Neural progenitor cell (in vitro differentiated cells): ENCODE data around the gene ZPLD1.
A peak's percentile ranks its signal among the peaks of the same experiment; 100 is the strongest.

Experiments
- EZH2phosphoT487 ChIP-seq: fragments of 200-600 bp; sonication (generic); IDR thresholded peaks from 2 replicates; pipeline ENCODE4 v1.6.1; 2017; ENCODE audit warnings: antibody characterized with exemption
- TF ChIP-seq, protein P1 (sequence below): fragments of 200-600 bp; sonication (generic); IDR thresholded peaks from 2 replicates; pipeline ENCODE4 v1.5.1; 2017; ENCODE audit warnings: antibody characterized with exemption, mild to moderate bottlenecking

- TF ChIP-seq, protein P1, sequence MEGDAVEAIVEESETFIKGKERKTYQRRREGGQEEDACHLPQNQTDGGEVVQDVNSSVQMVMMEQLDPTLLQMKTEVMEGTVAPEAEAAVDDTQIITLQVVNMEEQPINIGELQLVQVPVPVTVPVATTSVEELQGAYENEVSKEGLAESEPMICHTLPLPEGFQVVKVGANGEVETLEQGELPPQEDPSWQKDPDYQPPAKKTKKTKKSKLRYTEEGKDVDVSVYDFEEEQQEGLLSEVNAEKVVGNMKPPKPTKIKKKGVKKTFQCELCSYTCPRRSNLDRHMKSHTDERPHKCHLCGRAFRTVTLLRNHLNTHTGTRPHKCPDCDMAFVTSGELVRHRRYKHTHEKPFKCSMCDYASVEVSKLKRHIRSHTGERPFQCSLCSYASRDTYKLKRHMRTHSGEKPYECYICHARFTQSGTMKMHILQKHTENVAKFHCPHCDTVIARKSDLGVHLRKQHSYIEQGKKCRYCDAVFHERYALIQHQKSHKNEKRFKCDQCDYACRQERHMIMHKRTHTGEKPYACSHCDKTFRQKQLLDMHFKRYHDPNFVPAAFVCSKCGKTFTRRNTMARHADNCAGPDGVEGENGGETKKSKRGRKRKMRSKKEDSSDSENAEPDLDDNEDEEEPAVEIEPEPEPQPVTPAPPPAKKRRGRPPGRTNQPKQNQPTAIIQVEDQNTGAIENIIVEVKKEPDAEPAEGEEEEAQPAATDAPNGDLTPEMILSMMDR, result peak; percentile 32
- TF ChIP-seq EZH2phosphoT487, result no peak
Observed at GRCh38 chr3:102471001-102471400, 36.2 kb downstream of the ZPLD1 start.
